ENCODE results near the gene CLCNKB. TPM values are rescaled to one million over a fixed set of nuclear protein-coding genes. Genes with fewer than 3 reads are reported as not detected.

The CLCNKB gene
- polyA plus RNA-seq, 4 donors = 37.3 to 73.1 (median 60.9) TPM

GRCh38 chr1:16091296-16091695, 47.7 kb downstream of the CLCNKB start:
- DNase-seq (ENCODE audit: low read depth in 4 of 4, low spot score in 2 of 4) = no peak

- no peak for DNase-seq (ENCODE audit: low read depth in 4 of 4, low spot score in 2 of 4)
Measured at GRCh38 chr1:16092097-16092922, 48.7 kb downstream of the CLCNKB start.

DNA sequence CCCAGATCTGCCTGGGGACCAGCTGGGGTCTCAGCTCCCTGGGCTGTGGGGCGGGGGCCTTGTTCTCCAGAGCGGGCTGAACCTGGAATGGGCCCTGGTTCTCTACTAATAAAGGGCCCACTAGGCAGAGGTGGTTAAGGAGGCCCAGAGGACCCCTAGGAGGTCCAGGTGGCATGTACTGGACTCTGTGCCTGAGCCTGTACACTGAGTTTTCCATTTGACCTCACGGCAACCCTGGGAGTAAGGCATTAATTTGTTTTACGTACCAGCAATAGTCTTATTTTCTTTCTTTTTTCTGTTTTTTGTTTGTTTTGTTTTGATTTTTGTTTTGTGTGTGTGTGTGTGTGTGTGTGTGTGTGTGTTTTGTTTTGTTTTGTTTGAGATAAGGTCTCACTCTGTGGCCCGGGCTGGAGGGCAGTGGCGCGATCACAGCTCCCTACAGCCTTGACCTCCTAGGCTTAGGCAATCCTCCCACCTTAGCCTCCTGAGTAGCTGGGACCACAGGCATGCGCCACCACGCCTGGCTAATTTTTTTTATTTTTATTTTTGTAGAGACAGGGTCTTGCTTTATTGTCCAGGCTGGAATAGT, 49.4 kb downstream of the CLCNKB start:
- no peak for DNase-seq (ENCODE audit: low read depth in 4 of 4, low spot score in 2 of 4)

DNA sequence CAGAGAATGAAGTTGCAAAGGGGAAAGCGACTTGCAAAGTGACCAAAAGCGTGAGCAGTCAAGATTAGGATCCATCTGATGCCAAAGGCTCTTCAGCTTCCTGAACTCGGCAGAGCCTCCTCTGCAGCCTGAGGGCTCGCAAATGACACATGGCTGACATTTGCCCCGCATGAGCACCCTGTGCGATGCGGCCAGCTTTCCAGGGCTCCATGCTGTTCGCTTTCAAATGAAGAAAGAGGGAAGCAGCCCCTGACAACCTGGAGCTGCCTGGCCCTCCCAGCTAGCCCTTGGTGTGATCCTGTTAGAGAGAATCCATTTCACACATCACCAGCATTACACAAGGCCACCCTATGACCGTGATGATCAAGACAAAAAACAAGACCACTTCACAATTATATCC, 50.0 kb downstream of the CLCNKB start:
- DNase-seq (ENCODE audit: low read depth in 4 of 4, low spot score in 2 of 4) = no peak

- DNase-seq (ENCODE audit: low read depth in 4 of 4, low spot score in 2 of 4) = no peak
Measured at GRCh38 chr1:16094453-16095158, 51.0 kb downstream of the CLCNKB start.

DNA sequence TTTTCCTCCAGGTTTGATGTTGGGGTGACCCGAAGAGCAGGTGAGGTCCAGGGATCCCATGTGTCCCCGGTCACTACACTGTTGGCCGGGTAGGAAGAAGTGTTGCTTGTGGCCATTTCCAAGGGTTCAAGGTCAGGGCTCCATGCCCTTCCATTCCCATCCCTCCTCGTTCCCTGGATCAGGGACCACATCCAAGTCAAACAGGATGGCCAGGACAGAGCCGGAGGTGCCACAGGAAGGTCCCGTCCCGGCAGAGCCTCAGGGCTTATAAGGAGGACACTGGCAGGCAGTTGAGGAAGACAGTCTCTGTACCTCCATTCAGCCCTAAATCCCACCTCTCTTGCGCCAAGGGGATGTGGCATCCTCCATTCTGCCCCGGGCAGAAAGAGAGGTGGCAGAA, 51.9 kb downstream of the CLCNKB start:
- DNase-seq (ENCODE audit: low read depth in 4 of 4, low spot score in 2 of 4) = no peak

- no peak for DNase-seq (ENCODE audit: low read depth in 4 of 4, low spot score in 2 of 4)
Measured at GRCh38 chr1:16099412-16099811, 55.8 kb downstream of the CLCNKB start.

DNA sequence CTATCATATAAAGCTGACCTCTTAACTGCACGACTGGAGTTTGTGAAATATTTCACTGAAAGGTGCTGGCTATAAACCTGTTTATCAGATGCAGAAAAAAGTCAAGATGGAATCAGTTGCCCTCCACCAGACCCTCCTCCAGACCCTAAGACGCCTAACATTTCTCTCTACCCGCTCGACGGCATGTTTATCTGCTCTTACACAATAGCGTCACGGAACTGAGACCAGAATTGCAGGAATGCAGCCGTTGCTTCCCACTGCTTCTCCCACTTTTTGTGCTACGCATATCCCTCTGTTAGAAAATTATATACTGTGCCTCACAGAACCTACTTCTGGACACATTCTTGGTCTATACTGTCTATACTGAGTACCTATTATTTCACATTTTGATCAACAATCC, 58.0 kb downstream of the CLCNKB start:
- DNase-seq (ENCODE audit: low read depth in 4 of 4, low spot score in 2 of 4) = peak in 1 of 4 donors; percentile 46

Other genes starting within 250 kb of the CLCNKB start
- gene UQCRHL, start 236.1 kb upstream of the CLCNKB start, polyA plus RNA-seq (ENCODE audit: insufficient read length in 4 of 4) = 1 to 10 TPM; 1.4 to 3.8 (median 1.7) TPM
- gene SPEN, start 196.1 kb upstream of the CLCNKB start, polyA plus RNA-seq (ENCODE audit: insufficient read length in 4 of 4) = 10 to 100 TPM; 46.9 to 70.6 (median 58.3) TPM
- 10 to 100 TPM; 30.4 to 42.6 (median 33.7) TPM for gene ZBTB17, start 67.7 kb upstream of the CLCNKB start, polyA plus RNA-seq (ENCODE audit: insufficient read length in 4 of 4)
- gene SRARP, start 39.5 kb upstream of the CLCNKB start, polyA plus RNA-seq (ENCODE audit: insufficient read length in 4 of 4) = under 1 TPM; 0.07 to 0.29 (median 0.16) TPM
- 1 to 10 TPM; 3.4 to 6.0 (median 4.7) TPM for gene HSPB7, start 25.7 kb upstream of the CLCNKB start, polyA plus RNA-seq (ENCODE audit: insufficient read length in 4 of 4)
- gene CLCNKA, start 21.7 kb upstream of the CLCNKB start, polyA plus RNA-seq (ENCODE audit: insufficient read length in 4 of 4) = 10 to 100 TPM; 13.8 to 24.5 (median 18.1) TPM
- gene FAM131C, start 29.9 kb downstream of the CLCNKB start, polyA plus RNA-seq (ENCODE audit: insufficient read length in 4 of 4) = 1 to 10 TPM; 1.0 to 2.7 (median 2.0) TPM
- 10 to 100 TPM; 12.9 to 25.0 (median 20.1) TPM for gene EPHA2, start 112.3 kb downstream of the CLCNKB start, polyA plus RNA-seq (ENCODE audit: insufficient read length in 4 of 4)
- 10 to 100 TPM; 16.7 to 28.3 (median 23.0) TPM for gene ARHGEF19, start 168.9 kb downstream of the CLCNKB start, polyA plus RNA-seq (ENCODE audit: insufficient read length in 4 of 4)
- gene CPLANE2, start 193.4 kb downstream of the CLCNKB start, polyA plus RNA-seq (ENCODE audit: insufficient read length in 4 of 4) = 1 to 10 TPM; 4.7 to 7.2 (median 6.6) TPM